Stimulated activated naive CD8-positive, alpha-beta T cell treated with anti-CD3 and anti-CD28 coated beads, Interleukin-15, amount 100 ng/mL, for 72 hours (primary cell): ENCODE measurements around the gene BGN.
A peak's percentile ranks its signal among the peaks of the same experiment; 100 is the strongest.

Experiments
- ATAC-seq: fragments of 150-1000 bp; cut with Tn5 transposase; 2 replicates; pipeline ENCODE4 v1.10.0; 2021; ENCODE audit warnings: mild to moderate bottlenecking, moderate library complexity
- DNase-seq, 2 donors: peaks; one replicate each; pipeline ENCODE4 v3.0.0; 2021 to 2022
- H3K27ac Mint-ChIP-seq, 2 donors: one replicate each; pipeline ENCODE4 v1.8.0; 2022; ENCODE audit warnings: mild to moderate bottlenecking in 2 of 2, mixed read lengths in 2 of 2, moderate library complexity in 2 of 2
- H3K27me3 Mint-ChIP-seq: one replicate; pipeline ENCODE4 v1.8.0; 2022; ENCODE audit warnings: mixed read lengths
- H3K4me1 Mint-ChIP-seq: one replicate; pipeline ENCODE4 v1.8.0; 2022; ENCODE audit warnings: mild to moderate bottlenecking, mixed read lengths
- H3K4me3 Mint-ChIP-seq, 2 donors: one replicate each; pipeline ENCODE4 v1.8.0; 2022; ENCODE audit warnings: mild to moderate bottlenecking in 2 of 2, mixed read lengths in 2 of 2, moderate library complexity in 1 of 2
- H3K9me3 Mint-ChIP-seq, 2 donors: one replicate each; pipeline ENCODE4 v1.8.0; 2022; ENCODE audit warnings: mixed read lengths in 2 of 2

BGN gene

DNA sequence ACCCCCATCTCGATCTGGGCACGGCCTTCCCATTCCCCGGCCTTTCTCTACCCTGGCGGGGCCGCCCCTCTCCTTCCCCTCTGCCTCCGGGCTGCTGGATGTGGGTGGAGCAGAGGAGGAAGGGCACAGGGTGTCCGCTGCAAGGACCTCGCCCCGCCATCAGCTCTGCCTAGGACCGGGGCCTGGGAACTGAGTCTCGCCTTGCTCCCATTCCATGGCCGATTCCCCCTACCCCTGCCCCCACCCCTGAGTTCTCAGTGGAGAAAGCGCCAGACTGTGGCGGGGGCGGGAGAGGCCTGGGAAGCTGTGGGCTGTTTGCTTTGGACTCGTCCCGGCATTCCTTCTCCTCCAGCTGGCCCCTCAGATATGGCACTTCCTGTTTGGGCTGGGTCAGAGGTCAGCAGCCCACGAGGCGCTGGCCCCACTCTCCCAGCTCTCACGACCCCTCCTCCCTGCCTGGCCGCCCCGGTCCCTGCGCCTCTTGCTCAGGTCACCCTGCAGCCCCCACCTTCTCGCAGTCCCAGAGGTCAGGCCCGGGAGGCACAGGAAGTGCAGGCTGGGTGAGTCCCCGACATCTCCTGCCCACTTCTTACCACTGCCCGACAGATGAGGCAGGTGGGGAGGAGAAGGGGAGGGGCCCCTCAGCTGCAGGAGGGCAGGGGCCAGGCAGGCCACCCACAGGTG, 6.4 kb upstream of the BGN start:
- ATAC-seq (no peak), DNase-seq (no peak)
- Mint-ChIP-seq H3K27me3 (peaks cover under 1% of the 10 kb centered on the region), H3K4me3 (no peak overlapping the region), H3K9me3 (no peaks in the 10 kb centered on the region), H3K27ac (no peak overlapping the region), H3K4me1 (no peaks in the 10 kb centered on the region)

GRCh38 chrX:153490217-153490930, 4.4 kb upstream of the BGN start:
- Mint-ChIP-seq H3K27ac (no peak overlapping the region), H3K27me3 (peaks cover 16% of the 10 kb centered on the region), H3K4me1 (peaks cover 6% of the 10 kb centered on the region), H3K4me3 (no peak overlapping the region), H3K9me3 (no peaks in the 10 kb centered on the region)
- DNase-seq (no peak), ATAC-seq (no peak)

- Mint-ChIP-seq H3K4me1 (peaks cover 8% of the 10 kb centered on the region), H3K27ac (no peak overlapping the region), H3K9me3 (no peaks in the 10 kb centered on the region), H3K27me3 (peaks cover 26% of the 10 kb centered on the region), H3K4me3 (no peak overlapping the region)
- ATAC-seq (no peak), DNase-seq (no peak)
Measured at GRCh38 chrX:153491351-153491914, 3.3 kb upstream of the BGN start.

DNA sequence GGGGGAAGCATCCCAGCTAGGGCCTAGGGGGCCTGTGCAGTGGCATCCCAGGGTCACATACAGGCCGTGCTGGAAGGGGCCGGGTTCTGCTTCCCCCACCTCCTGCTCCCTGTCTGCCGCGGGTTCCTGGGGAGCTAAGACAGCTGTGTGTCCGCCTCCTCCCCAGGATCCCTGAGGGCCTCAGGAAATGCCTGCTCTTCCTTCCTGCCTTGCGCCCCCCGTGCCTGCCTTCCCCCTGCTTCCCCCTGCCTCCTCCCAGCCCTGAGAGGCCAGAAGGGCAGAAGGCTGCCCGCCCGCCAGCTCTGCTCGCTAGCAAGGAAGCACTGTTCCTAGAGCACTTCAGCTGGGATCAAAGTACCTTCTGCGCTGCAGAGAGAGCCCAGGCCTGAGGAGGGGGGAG, 2.9 kb upstream of the BGN start:
- H3K4me3 Mint-ChIP-seq, result no peak overlapping the region
- no peaks in the 10 kb centered on the region for H3K9me3 Mint-ChIP-seq
- H3K27ac Mint-ChIP-seq, result no peak overlapping the region
- peaks cover 8% of the 10 kb centered on the region for H3K4me1 Mint-ChIP-seq
- H3K27me3 Mint-ChIP-seq, result peaks cover 26% of the 10 kb centered on the region
- DNase-seq (no peak), ATAC-seq (no peak)

DNA sequence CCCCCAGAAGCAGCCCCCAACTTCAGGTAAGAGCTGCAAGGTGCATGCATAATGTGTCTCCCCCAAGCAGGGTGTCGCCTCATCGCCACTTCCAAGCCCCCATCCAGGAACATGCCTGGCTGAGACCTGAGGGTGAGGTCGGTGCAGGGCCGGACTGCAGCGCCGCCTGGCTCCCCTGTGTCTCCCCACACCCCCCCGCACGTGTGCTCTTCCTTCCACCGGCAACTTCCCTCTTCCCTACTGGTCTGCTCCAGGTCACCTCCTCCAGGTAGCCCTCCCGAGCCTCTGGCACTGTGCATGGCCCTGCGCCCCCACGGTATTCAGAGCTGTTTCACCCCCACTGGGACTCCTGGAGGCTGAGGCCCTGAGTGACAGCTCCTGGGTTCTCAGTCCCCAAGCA, 2.2 kb upstream of the BGN start:
- DNase-seq (no peak), ATAC-seq (no peak)
- Mint-ChIP-seq H3K27ac (no peak overlapping the region), H3K4me3 (no peak overlapping the region), H3K4me1 (peaks cover 8% of the 10 kb centered on the region), H3K9me3 (no peaks in the 10 kb centered on the region), H3K27me3 (peaks cover 26% of the 10 kb centered on the region)

- ATAC-seq (no peak), DNase-seq (no peak)
- Mint-ChIP-seq H3K27ac (no peak overlapping the region), H3K27me3 (peaks cover 26% of the 10 kb centered on the region), H3K4me1 (peaks cover 8% of the 10 kb centered on the region), H3K9me3 (no peaks in the 10 kb centered on the region), H3K4me3 (no peak overlapping the region)
Measured at GRCh38 chrX:153493085-153493484, 1.7 kb upstream of the BGN start.

DNA sequence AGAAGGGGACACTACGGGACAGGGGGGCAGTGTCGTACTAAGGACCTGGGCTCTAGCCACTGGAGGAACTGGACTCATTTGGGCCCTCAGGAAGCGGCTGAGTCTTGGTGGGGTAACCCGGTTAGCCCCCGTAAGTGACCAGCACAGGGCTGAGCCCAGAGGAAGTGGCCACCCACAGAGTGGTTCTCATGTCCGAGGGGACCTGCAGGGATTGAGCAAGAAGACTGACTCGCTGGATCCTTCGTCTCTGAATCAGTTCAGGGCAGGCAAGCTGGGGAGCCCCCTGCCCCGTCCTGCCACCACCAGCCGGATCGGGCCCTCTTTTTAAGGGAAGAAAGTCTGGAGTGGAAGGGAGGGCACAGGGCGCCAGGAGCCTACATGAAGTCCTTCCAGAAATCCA, 719 bp upstream of the BGN start:
- ATAC-seq (no peak), DNase-seq (no peak)
- Mint-ChIP-seq H3K27ac (no peak overlapping the region), H3K4me3 (no peak overlapping the region), H3K27me3 (peaks cover 26% of the 10 kb centered on the region), H3K4me1 (peaks cover 8% of the 10 kb centered on the region), H3K9me3 (no peaks in the 10 kb centered on the region)

GRCh38 chrX:153495362-153495751, 577 bp downstream of the BGN start:
- DNase-seq (no peak), ATAC-seq (no peak)
- Mint-ChIP-seq H3K4me3 (no peak overlapping the region), H3K4me1 (peaks cover 8% of the 10 kb centered on the region), H3K9me3 (no peaks in the 10 kb centered on the region), H3K27ac (no peak overlapping the region), H3K27me3 (peaks cover 26% of the 10 kb centered on the region)

- peaks cover 26% of the 10 kb centered on the region for H3K27me3 Mint-ChIP-seq
- no peak overlapping the region for H3K27ac Mint-ChIP-seq
- H3K4me1 Mint-ChIP-seq, result peaks cover 8% of the 10 kb centered on the region
- no peak for DNase-seq
- no peaks in the 10 kb centered on the region for H3K9me3 Mint-ChIP-seq
- H3K4me3 Mint-ChIP-seq, result no peak overlapping the region
- ATAC-seq, result peak; percentile 6
Measured at GRCh38 chrX:153495903-153496589, 1.3 kb downstream of the BGN start.

GRCh38 chrX:153496590-153496959, 1.8 kb downstream of the BGN start:
- Mint-ChIP-seq H3K9me3 (no peaks in the 10 kb centered on the region), H3K27ac (no peak overlapping the region), H3K27me3 (peaks cover 26% of the 10 kb centered on the region), H3K4me3 (no peak overlapping the region), H3K4me1 (peaks cover 8% of the 10 kb centered on the region)
- DNase-seq (no peak), ATAC-seq (no peak)

GRCh38 chrX:153498453-153498852, 3.7 kb downstream of the BGN start:
- H3K27me3 Mint-ChIP-seq, result peaks cover 25% of the 10 kb centered on the region
- no peak for DNase-seq
- no peak overlapping the region for H3K4me3 Mint-ChIP-seq
- H3K9me3 Mint-ChIP-seq, result no peaks in the 10 kb centered on the region
- H3K4me1 Mint-ChIP-seq, result peaks cover 8% of the 10 kb centered on the region
- ATAC-seq, result no peak
- no peak overlapping the region for H3K27ac Mint-ChIP-seq

- H3K27me3 Mint-ChIP-seq, result peaks cover 17% of the 10 kb centered on the region
- no peak for DNase-seq
- H3K4me3 Mint-ChIP-seq, result no peak overlapping the region
- ATAC-seq, result no peak
- H3K27ac Mint-ChIP-seq, result no peak overlapping the region
- H3K4me1 Mint-ChIP-seq, result peaks cover 8% of the 10 kb centered on the region
- no peaks in the 10 kb centered on the region for H3K9me3 Mint-ChIP-seq
Measured at GRCh38 chrX:153499341-153499740, 4.6 kb downstream of the BGN start.

GRCh38 chrX:153499876-153500275, 5.1 kb downstream of the BGN start:
- no peak overlapping the region for H3K4me3 Mint-ChIP-seq
- peaks cover 15% of the 10 kb centered on the region for H3K27me3 Mint-ChIP-seq
- peaks cover 7% of the 10 kb centered on the region for H3K4me1 Mint-ChIP-seq
- DNase-seq (no peak), ATAC-seq (no peak)
- no peak overlapping the region for H3K27ac Mint-ChIP-seq
- no peaks in the 10 kb centered on the region for H3K9me3 Mint-ChIP-seq

- H3K27me3 Mint-ChIP-seq, result peaks cover 6% of the 10 kb centered on the region
- no peaks in the 10 kb centered on the region for H3K9me3 Mint-ChIP-seq
- no peak overlapping the region for H3K27ac Mint-ChIP-seq
- no peaks in the 10 kb centered on the region for H3K4me1 Mint-ChIP-seq
- H3K4me3 Mint-ChIP-seq, result no peak overlapping the region
- ATAC-seq (no peak), DNase-seq (no peak)
Measured at GRCh38 chrX:153500676-153501280, 6.0 kb downstream of the BGN start.

DNA sequence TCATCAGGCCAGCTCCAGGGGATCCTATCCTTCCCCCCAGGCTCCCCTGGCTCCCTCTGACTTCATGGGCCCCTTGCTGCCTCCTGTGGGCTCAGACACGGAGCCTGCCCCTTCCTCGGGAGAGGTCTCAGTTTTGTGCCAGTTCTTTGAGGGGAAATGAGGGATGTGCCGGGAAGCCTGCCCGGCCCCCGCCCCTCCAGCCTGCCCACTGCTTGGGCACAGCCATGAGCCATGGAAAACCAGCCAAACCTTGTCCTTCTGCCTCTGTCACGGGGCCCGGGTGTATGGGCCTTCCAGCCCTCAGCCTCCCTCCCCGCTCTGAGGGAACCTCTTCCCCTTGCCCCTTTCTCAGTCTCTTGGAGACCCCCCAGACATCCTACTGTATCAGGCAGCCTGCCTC, 6.8 kb downstream of the BGN start:
- Mint-ChIP-seq H3K9me3 (no peaks in the 10 kb centered on the region), H3K27ac (no peak overlapping the region), H3K4me1 (no peaks in the 10 kb centered on the region), H3K27me3 (no peaks in the 10 kb centered on the region), H3K4me3 (no peak overlapping the region)
- DNase-seq, result no peak
- no peak for ATAC-seq

GRCh38 chrX:153502131-153502530, 7.4 kb downstream of the BGN start:
- no peaks in the 10 kb centered on the region for H3K27me3 Mint-ChIP-seq
- peak overlapping the region in 1 of 2 donors; percentile 63 for H3K27ac Mint-ChIP-seq
- no peak for DNase-seq
- H3K9me3 Mint-ChIP-seq, result no peaks in the 10 kb centered on the region
- ATAC-seq, result no peak
- no peak overlapping the region for H3K4me3 Mint-ChIP-seq
- no peaks in the 10 kb centered on the region for H3K4me1 Mint-ChIP-seq
